IPS DF 6.9 (cell line): ENCODE data around the gene TUBB4A.

Experiments
- DNase-seq: peaks from one replicate; pipeline ENCODE4 v3.0.0-alpha.2; 2013; ENCODE audit warnings: low read depth, low spot score
- H3K27ac ChIP-seq: one replicate; pipeline ENCODE4 v1.5.1; 2013; ENCODE audit warnings: low read length, control low read depth
- H3K27me3 ChIP-seq: 2 replicates; pipeline ENCODE4 v1.6.1; 2013; ENCODE audit warnings: mild to moderate bottlenecking, low read length; ENCODE audit not compliant: control insufficient read depth, insufficient read depth
- H3K36me3 ChIP-seq: 2 replicates; pipeline ENCODE4 v1.6.1; 2013; ENCODE audit warnings: low read length; ENCODE audit not compliant: control insufficient read depth, insufficient read depth
- H3K4me1 ChIP-seq: 2 replicates; pipeline ENCODE4 v1.6.1; 2013; ENCODE audit warnings: low read length; ENCODE audit not compliant: control insufficient read depth, insufficient read depth
- H3K4me3 ChIP-seq: 2 replicates; pipeline ENCODE4 v1.5.1; 2013; ENCODE audit warnings: mild to moderate bottlenecking, low read length
- H3K9me3 ChIP-seq: 2 replicates; pipeline ENCODE4 v1.6.1; 2013; ENCODE audit warnings: low read length, inconsistent platforms; ENCODE audit not compliant: control insufficient read depth, insufficient read depth
- WGBS: extraction: QIAGEN DNeasy Blood & Tissue Kit; methylation state at CpG from one replicate; pipeline ENCODE4 v1.1.7; 2013; ENCODE audit warnings: mixed read lengths, missing lambda C conversion rate; ENCODE audit not compliant: insufficient read length, insufficient coverage; 5-methylcytosine and 5-hydroxymethylcytosine counted together

The TUBB4A gene

GRCh38 chr19:6533000-6533328 lies 30.9 kb upstream of the TUBB4A start:
- Histone ChIP-seq H3K27ac (no peak overlapping the region), H3K36me3 (peaks cover 4% of the 10 kb centered on the region; the same call in 1 of the 2 replicates), H3K27me3 (peaks cover 14% of the 10 kb centered on the region; the same call in 1 of the 2 replicates), H3K9me3 (no peaks in the 10 kb centered on the region; the same call in 1 of the 2 replicates), H3K4me1 (peaks cover 4% of the 10 kb centered on the region), H3K4me3 (peak overlapping the region; percentile 2; the same call in 1 of the 2 replicates)
- no CpG with 5 or more reads among the region's 3 CpGs for WGBS
- no peak for DNase-seq

GRCh38 chr19:6532244-6532999 lies 30.3 kb upstream of the TUBB4A start:
- peaks cover 14% of the 10 kb centered on the region; the same call in 1 of the 2 replicates for H3K27me3 ChIP-seq
- H3K9me3 ChIP-seq, result no peaks in the 10 kb centered on the region; the same call in 1 of the 2 replicates
- no peak overlapping the region for H3K27ac ChIP-seq
- peak overlapping the region; percentile 2; the same call in 1 of the 2 replicates for H3K4me3 ChIP-seq
- DNase-seq, result no peak
- WGBS, result 100% methylated on average over 14 of the region's 31 CpGs
- peaks cover 4% of the 10 kb centered on the region for H3K4me1 ChIP-seq
- peaks cover 4% of the 10 kb centered on the region; the same call in 1 of the 2 replicates for H3K36me3 ChIP-seq

- no peak for DNase-seq
- Histone ChIP-seq H3K27me3 (peaks cover 14% of the 10 kb centered on the region; the same call in 1 of the 2 replicates), H3K9me3 (no peaks in the 10 kb centered on the region; the same call in 1 of the 2 replicates), H3K27ac (no peak overlapping the region), H3K36me3 (peaks cover 4% of the 10 kb centered on the region; the same call in 1 of the 2 replicates), H3K4me3 (no peak overlapping the region), H3K4me1 (peaks cover 4% of the 10 kb centered on the region)
- no CpG with 5 or more reads among the region's 5 CpGs for whole genome bisulfite sequencing
These were observed 29.8 kb upstream of the TUBB4A start for GRCh38 chr19:6531956-6532243.

DNA sequence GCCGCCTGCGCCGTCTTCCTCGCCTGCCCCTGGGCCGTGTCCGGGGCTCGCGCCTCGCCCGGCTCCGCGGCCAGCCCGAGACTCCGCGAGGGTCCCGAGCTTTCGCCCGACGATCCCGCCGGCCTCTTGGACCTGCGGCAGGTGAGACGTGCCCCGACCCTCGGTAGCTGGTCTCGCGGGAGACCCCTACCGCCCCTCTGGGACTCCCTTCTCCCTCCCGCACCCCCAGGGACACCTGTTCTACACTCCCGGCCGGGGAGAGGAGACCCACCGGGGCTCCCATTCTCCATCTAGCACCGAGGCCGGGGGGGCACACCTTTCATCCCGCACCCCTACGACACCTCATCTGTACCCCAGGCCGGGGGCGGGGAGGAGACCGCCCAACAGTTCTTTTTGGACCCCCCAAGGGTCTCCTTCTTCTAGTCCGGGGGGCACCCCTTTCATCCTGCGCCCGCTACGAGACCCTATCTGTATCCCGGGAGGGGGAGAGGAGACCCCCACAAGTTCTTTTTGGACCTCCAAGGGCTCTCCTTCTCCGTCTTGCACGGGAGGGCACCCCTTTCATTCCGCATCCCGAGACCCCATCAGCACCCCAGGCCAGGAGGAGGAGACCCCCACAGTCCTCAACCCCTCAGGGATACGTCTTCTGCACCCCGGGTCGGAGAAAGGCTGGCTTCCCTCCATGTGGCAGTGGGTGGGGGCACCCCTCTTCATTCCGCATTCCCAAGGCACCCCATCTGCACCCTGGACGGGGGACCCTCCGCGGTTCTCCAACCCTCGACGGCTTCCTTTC lies 29.2 kb upstream of the TUBB4A start:
- H3K27me3 ChIP-seq, result peaks cover 14% of the 10 kb centered on the region; the same call in 1 of the 2 replicates
- no peak for DNase-seq
- no peaks in the 10 kb centered on the region for H3K9me3 ChIP-seq
- H3K4me3 ChIP-seq, result peak overlapping the region; percentile 56; the same call in 1 of the 2 replicates
- H3K4me1 ChIP-seq, result peaks cover 4% of the 10 kb centered on the region
- no peak overlapping the region for H3K27ac ChIP-seq
- no CpG with 5 or more reads among the region's 57 CpGs for WGBS
- H3K36me3 ChIP-seq, result peaks cover 4% of the 10 kb centered on the region; the same call in 1 of the 2 replicates

- H3K27me3 ChIP-seq, result peaks cover 14% of the 10 kb centered on the region; the same call in 1 of the 2 replicates
- peaks cover 4% of the 10 kb centered on the region for H3K4me1 ChIP-seq
- H3K4me3 ChIP-seq, result peak within 1 kb of the TSS; percentile 56; the same call in 1 of the 2 replicates
- no peak within 1 kb of the TSS for H3K27ac ChIP-seq
- H3K9me3 ChIP-seq, result no peaks in the 10 kb centered on the region
- WGBS, result no CpG with 5 or more reads among the region's 44 CpGs
- H3K36me3 ChIP-seq, result peaks cover 4% of the 10 kb centered on the region; the same call in 1 of the 2 replicates
- no peak for DNase-seq
These were observed 28.5 kb upstream of the TUBB4A start, which contains the start of gene TNFSF9 for GRCh38 chr19:6530386-6531162. TNFSF9 (plus strand) TSS chr19:6531026; CDS start chr19:6531037, 11 bp downstream.

DNA sequence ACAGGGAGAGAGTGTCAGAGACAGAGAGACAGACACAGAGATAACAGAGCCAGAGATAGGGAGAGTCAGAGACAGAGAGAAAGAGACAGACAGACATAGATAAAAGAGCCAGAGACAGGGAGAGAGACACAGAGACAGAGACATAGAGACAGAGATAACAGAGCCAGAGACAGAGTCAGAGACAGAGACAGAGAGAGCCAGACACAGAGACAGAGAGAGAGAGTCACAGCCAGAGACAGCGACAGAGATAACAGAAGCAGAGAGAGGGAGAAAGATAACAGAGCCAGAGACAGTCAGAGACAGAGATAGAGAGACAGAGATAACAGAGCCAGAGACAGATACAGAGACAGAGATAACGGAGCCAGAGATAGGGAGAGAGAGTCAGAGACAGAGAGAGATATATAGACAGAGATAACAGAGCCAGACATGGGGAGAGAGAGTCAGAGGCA lies 27.9 kb upstream of the TUBB4A start:
- no peak overlapping the region for H3K4me3 ChIP-seq
- no peak for DNase-seq
- H3K9me3 ChIP-seq, result no peaks in the 10 kb centered on the region
- peaks cover 14% of the 10 kb centered on the region; the same call in 1 of the 2 replicates for H3K27me3 ChIP-seq
- peaks cover 4% of the 10 kb centered on the region for H3K4me1 ChIP-seq
- no CpG with 5 or more reads among the region's 2 CpGs for WGBS
- H3K27ac ChIP-seq, result no peak overlapping the region
- peaks cover 4% of the 10 kb centered on the region; the same call in 1 of the 2 replicates for H3K36me3 ChIP-seq

DNA sequence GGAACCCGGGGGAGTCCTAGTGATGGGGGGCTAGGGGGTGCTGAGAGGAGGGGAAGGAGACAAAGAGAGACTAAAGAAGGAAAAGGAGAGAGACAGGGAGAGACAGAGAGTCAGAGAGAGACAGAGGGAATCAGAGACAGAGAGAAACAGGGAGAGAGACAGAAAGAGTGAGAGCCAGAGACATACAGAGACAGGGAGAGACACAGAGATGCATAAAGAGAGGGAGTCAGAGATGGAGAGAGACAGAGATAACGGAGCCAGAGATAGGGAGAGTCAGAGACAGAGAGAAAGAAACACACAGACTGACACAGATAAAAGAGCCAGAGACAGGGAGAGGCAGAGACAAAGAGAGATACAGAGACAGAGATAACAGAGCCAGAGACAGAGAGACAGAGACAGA lies 27.2 kb upstream of the TUBB4A start:
- Histone ChIP-seq H3K27me3 (peaks cover 14% of the 10 kb centered on the region; the same call in 1 of the 2 replicates), H3K27ac (no peak overlapping the region), H3K9me3 (no peaks in the 10 kb centered on the region), H3K4me3 (no peak overlapping the region), H3K36me3 (no peaks in the 10 kb centered on the region), H3K4me1 (peaks cover 4% of the 10 kb centered on the region; the same call in 1 of the 2 replicates)
- DNase-seq, result no peak
- WGBS, result no CpG with 5 or more reads among the region's 2 CpGs

DNA sequence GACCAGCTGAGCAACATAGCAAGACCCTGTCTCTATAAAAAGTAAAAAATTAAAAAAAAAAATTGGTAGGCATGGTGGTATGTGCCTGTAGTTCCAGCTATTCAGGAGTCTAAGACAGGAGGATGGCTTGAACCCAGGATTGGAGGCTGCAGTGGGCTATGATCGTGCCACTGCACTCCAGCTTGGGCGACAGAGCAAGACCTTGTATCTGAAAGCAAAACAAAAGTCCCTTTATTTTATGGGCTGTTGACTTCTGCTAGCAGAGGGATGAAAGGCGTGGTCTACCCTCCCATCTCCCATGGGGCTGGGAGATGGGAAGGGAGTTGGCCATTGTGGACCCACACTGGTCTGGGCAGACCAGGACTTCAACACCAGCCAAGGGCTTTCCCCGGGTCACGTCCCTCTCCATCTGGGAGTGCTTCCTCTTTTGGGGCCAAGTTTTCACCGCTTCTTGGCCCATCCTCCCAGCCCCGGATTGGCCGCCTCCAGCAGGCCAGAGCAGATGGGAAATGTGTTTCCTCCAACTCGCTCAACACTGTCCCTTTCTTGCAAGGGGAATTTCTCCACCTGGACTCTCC lies 26.5 kb upstream of the TUBB4A start:
- no peaks in the 10 kb centered on the region for H3K36me3 ChIP-seq
- H3K4me1 ChIP-seq, result peaks cover 4% of the 10 kb centered on the region; the same call in 1 of the 2 replicates
- H3K27me3 ChIP-seq, result peaks cover 14% of the 10 kb centered on the region; the same call in 1 of the 2 replicates
- H3K27ac ChIP-seq, result no peak overlapping the region
- no peaks in the 10 kb centered on the region for H3K9me3 ChIP-seq
- DNase-seq, result no peak
- H3K4me3 ChIP-seq, result no peak overlapping the region
- no CpG with 5 or more reads among the region's 9 CpGs for WGBS

DNA sequence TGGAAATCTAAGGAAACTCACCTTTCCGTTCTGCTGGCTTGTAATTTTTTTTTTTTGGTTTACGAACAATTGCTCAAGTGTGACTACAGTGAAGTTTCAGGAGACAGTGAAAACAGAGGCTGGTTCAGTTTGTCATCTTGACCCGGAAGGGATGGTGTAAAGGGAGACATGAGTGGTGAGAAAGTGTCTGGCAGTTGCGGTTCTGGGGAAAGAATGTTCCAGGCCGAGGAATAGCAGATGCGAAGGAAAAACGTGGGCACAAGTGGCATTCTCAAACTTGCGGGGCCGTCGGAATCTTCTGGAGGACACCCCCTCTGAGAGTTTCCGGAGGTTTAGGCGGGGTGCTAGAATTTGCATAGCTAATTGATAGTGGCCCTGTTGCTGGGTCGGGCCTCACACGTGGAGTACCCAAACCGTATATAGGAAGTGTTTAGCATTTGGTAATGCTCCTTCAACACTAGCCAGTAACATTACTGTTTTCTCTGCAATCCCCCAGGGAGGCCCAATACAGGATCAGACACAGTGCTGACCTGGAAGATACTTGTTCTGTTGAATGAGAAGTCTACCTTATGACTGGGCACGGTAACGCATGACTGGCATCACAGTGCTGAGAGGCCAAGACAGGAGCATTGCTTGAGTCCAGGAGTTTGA lies 25.9 kb upstream of the TUBB4A start:
- Histone ChIP-seq H3K4me1 (peaks cover 4% of the 10 kb centered on the region; the same call in 1 of the 2 replicates), H3K27ac (no peak overlapping the region), H3K4me3 (no peak overlapping the region), H3K27me3 (peaks cover 14% of the 10 kb centered on the region; the same call in 1 of the 2 replicates), H3K36me3 (no peaks in the 10 kb centered on the region), H3K9me3 (no peaks in the 10 kb centered on the region)
- no CpG with 5 or more reads among the region's 17 CpGs for WGBS
- DNase-seq, result no peak
